HEK293 (cell line): ENCODE results near the gene MAPK11.

Experiments used
- CTCF ChIA-PET: fragments of 350-600 bp; formaldehyde crosslinking; extraction: SDS; loops from one replicate; lab custom pipeline; 2021; ENCODE audit warnings: antibody characterized with exemption; lab: Yijun Ruan, JAX
- POLR2A ChIA-PET: fragments of 300-600 bp; formaldehyde crosslinking; extraction: SDS; loops from one replicate; lab custom pipeline; 2020; ENCODE audit warnings: antibody characterized with exemption, inconsistent platforms; lab: Yijun Ruan, JAX
- H3K27ac ChIP-seq: fragments of 200-500 bp; sonication (Bioruptor generic); 2 replicates; pipeline ENCODE4 v1.5.1; 2014; ENCODE audit warnings: low read depth, low read length, control low read depth, inconsistent platforms; ENCODE audit errors: extremely low read depth
- H3K36me3 ChIP-seq, 2 experiments: fragments of 200-500 bp in 1 of 2; sonication (Bioruptor generic) in 1 of 2; 1 replicate in 1 of 2; 2 replicates in 1 of 2; pipeline ENCODE4 v1.5.1; 2014 to 2017; ENCODE audit warnings: inconsistent platforms in 2 of 2, low read length in 2 of 2; ENCODE audit not compliant: control insufficient read depth in 2 of 2, insufficient read depth in 1 of 2
- H3K4me1 ChIP-seq: fragments of 200-500 bp; sonication (Bioruptor generic); 2 replicates; pipeline ENCODE4 v1.5.1; 2014; ENCODE audit warnings: mild to moderate bottlenecking, low read length, inconsistent platforms; ENCODE audit not compliant: control insufficient read depth, insufficient read depth
- H3K4me3 ChIP-seq: 2 replicates; pipeline ENCODE4 v1.5.1; 2011; ENCODE audit warnings: low read depth, mild to moderate bottlenecking, control low read depth, low read length, moderate library complexity
- H3K9me3 ChIP-seq: fragments of 200-500 bp; sonication (Bioruptor generic); 2 replicates; pipeline ENCODE4 v1.5.1; 2014; ENCODE audit warnings: low read depth, low read length, inconsistent platforms; ENCODE audit not compliant: control insufficient read depth, insufficient read depth
- BCL11A ChIP-seq: fragments of 450-650 bp; formaldehyde crosslinking; IDR thresholded peaks from 2 replicates; pipeline ENCODE4 v1.5.1; 2016; ENCODE audit warnings: low read depth, missing biosample characterization, missing genetic modification characterization
- GLIS1 ChIP-seq: fragments of 450-650 bp; formaldehyde crosslinking; IDR thresholded peaks from 2 replicates; pipeline ENCODE4 v1.5.1; 2016; ENCODE audit warnings: missing biosample characterization, missing genetic modification characterization
- GLIS2 ChIP-seq: fragments of 450-650 bp; formaldehyde crosslinking; IDR thresholded peaks from 2 replicates; pipeline ENCODE4 v1.5.1; 2016; ENCODE audit warnings: missing biosample characterization, missing genetic modification characterization
- HIC1 ChIP-seq: fragments of 450-650 bp; formaldehyde crosslinking; IDR thresholded peaks from 2 replicates; pipeline ENCODE4 v1.5.1; 2016; ENCODE audit warnings: missing biosample characterization, missing genetic modification characterization
- WT1 ChIP-seq: fragments of 450-650 bp; formaldehyde crosslinking; IDR thresholded peaks from 2 replicates; pipeline ENCODE4 v1.5.1; 2016; ENCODE audit warnings: missing biosample characterization, missing genetic modification characterization
- ZBTB26 ChIP-seq: fragments of 450-650 bp; formaldehyde crosslinking; optimal IDR thresholded peaks from 2 replicates; pipeline ENCODE3; 2016; ENCODE audit warnings: missing biosample characterization, mild to moderate bottlenecking, missing genetic modification characterization
- ZNF16 ChIP-seq: fragments of 450-650 bp; formaldehyde crosslinking; IDR thresholded peaks from 2 replicates; pipeline ENCODE4 v1.5.1; 2016; ENCODE audit warnings: low read depth, missing biosample characterization, missing genetic modification characterization
- ZNF174 ChIP-seq: fragments of 450-650 bp; formaldehyde crosslinking; IDR thresholded peaks from 2 replicates; pipeline ENCODE4 v1.5.0; 2017; ENCODE audit warnings: missing biosample characterization, mild to moderate bottlenecking, missing genetic modification characterization
- ZNF510 ChIP-seq: fragments of 450-650 bp; formaldehyde crosslinking; IDR thresholded peaks from 2 replicates; pipeline ENCODE4 v1.5.1; 2018; ENCODE audit warnings: mild to moderate bottlenecking, missing genetic modification characterization, missing biosample characterization; ENCODE audit not compliant: insufficient replicate concordance
- ZNF514 ChIP-seq: fragments of 450-650 bp; formaldehyde crosslinking; IDR thresholded peaks from 2 replicates; pipeline ENCODE4 v1.5.1; 2016; ENCODE audit warnings: missing biosample characterization, missing genetic modification characterization
- ZNF530 ChIP-seq: fragments of 450-650 bp; formaldehyde crosslinking; IDR thresholded peaks from 2 replicates; pipeline ENCODE4 v1.5.1; 2016; ENCODE audit warnings: low read depth, missing biosample characterization, missing genetic modification characterization
- ZNF549 ChIP-seq: fragments of 450-650 bp; IDR thresholded peaks from 2 replicates; pipeline ENCODE4 v1.5.1; 2018; ENCODE audit warnings: missing biosample characterization, missing genetic modification characterization, mild to moderate bottlenecking, inconsistent platforms, moderate library complexity
- TF ChIP-seq, protein P1 (sequence below): fragments of 450-650 bp; formaldehyde crosslinking; IDR thresholded peaks from 2 replicates; pipeline ENCODE4 v1.5.1; 2016; ENCODE audit warnings: missing biosample characterization, missing genetic modification characterization
- TF ChIP-seq, protein P2 (sequence below): fragments of 450-650 bp; formaldehyde crosslinking; IDR thresholded peaks from 2 replicates; pipeline ENCODE4 v1.5.1; 2016; ENCODE audit warnings: missing biosample characterization, missing genetic modification characterization
- TF ChIP-seq, protein P3 (sequence below): fragments of 450-650 bp; formaldehyde crosslinking; IDR thresholded peaks from 2 replicates; pipeline ENCODE4 v1.5.1; 2016; ENCODE audit warnings: missing biosample characterization, missing genetic modification characterization

The MAPK11 gene

GRCh38 chr22:50307890-50308596 is 37.9 kb upstream of the MAPK11 start:
- Histone ChIP-seq H3K36me3 (peaks cover 0 to 22% of the 10 kb centered on the region in 2 experiments; a peak in 1 of 3 replicates), H3K9me3 (no peaks in the 10 kb centered on the region), H3K27ac (peak overlapping the region; percentile 34; the same call in 1 of the 2 replicates), H3K4me1 (peaks cover 21% of the 10 kb centered on the region), H3K4me3 (no peak overlapping the region)
- ChIA-PET POLR2A (interaction anchor here (0.6 to 4.7 kb wide), 16 partner anchors 9 to 346 kb away, joined by 3 to 37 read pairs (median 6); partner anchors contain the start of genes HDAC10, LMF2, NCAPH2 and TUBGCP6), CTCF (interaction anchor here (0.8 to 1.1 kb wide), 3 partner anchors 32 to 66 kb away, joined by 3 to 4 read pairs (median 3); no protein-coding TSS in a partner anchor)
- no peak for TF ChIP-seq ZNF514 (tag by site-specific recombination)
- TF ChIP-seq ZNF174 (tag by site-specific recombination), result no peak
- TF ChIP-seq ZNF16 (tag by site-specific recombination), result no peak
- no peak for TF ChIP-seq ZNF530 (tag by site-specific recombination)
- TF ChIP-seq GLIS2 (tag by site-specific recombination), result peak; percentile 76
- TF ChIP-seq, protein P1, sequence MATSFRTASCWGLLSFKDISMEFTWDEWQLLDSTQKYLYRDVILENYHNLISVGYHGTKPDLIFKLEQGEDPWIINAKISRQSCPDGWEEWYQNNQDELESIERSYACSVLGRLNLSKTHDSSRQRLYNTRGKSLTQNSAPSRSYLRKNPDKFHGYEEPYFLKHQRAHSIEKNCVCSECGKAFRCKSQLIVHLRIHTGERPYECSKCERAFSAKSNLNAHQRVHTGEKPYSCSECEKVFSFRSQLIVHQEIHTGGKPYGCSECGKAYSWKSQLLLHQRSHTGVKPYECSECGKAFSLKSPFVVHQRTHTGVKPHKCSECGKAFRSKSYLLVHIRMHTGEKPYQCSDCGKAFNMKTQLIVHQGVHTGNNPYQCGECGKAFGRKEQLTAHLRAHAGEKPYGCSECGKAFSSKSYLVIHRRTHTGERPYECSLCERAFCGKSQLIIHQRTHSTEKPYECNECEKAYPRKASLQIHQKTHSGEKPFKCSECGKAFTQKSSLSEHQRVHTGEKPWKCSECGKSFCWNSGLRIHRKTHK (tag by site-specific recombination), result no peak
- TF ChIP-seq, protein P2, sequence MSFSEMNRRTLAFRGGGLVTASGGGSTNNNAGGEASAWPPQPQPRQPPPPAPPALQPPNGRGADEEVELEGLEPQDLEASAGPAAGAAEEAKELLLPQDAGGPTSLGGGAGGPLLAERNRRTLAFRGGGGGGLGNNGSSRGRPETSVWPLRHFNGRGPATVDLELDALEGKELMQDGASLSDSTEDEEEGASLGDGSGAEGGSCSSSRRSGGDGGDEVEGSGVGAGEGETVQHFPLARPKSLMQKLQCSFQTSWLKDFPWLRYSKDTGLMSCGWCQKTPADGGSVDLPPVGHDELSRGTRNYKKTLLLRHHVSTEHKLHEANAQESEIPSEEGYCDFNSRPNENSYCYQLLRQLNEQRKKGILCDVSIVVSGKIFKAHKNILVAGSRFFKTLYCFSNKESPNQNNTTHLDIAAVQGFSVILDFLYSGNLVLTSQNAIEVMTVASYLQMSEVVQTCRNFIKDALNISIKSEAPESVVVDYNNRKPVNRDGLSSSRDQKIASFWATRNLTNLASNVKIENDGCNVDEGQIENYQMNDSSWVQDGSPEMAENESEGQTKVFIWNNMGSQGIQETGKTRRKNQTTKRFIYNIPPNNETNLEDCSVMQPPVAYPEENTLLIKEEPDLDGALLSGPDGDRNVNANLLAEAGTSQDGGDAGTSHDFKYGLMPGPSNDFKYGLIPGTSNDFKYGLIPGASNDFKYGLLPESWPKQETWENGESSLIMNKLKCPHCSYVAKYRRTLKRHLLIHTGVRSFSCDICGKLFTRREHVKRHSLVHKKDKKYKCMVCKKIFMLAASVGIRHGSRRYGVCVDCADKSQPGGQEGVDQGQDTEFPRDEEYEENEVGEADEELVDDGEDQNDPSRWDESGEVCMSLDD (tag by site-specific recombination), result peak; percentile 84
- TF ChIP-seq HIC1, result peak; percentile 71
- TF ChIP-seq ZNF510 (tag by site-specific recombination), result no peak
- TF ChIP-seq ZNF549 (tag by site-specific recombination), result no peak
- TF ChIP-seq GLIS1 (tag by site-specific recombination), result peak; percentile 11; the same call in 1 of the 2 replicates
- TF ChIP-seq, protein P3, sequence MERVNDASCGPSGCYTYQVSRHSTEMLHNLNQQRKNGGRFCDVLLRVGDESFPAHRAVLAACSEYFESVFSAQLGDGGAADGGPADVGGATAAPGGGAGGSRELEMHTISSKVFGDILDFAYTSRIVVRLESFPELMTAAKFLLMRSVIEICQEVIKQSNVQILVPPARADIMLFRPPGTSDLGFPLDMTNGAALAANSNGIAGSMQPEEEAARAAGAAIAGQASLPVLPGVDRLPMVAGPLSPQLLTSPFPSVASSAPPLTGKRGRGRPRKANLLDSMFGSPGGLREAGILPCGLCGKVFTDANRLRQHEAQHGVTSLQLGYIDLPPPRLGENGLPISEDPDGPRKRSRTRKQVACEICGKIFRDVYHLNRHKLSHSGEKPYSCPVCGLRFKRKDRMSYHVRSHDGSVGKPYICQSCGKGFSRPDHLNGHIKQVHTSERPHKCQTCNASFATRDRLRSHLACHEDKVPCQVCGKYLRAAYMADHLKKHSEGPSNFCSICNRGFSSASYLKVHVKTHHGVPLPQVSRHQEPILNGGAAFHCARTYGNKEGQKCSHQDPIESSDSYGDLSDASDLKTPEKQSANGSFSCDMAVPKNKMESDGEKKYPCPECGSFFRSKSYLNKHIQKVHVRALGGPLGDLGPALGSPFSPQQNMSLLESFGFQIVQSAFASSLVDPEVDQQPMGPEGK (tag by site-specific recombination), result peak; percentile 61
- TF ChIP-seq WT1, result 0 out of 2 replicates have a peak, but pooled peaks have one; percentile 26
- peak; percentile 55; the same call in 1 of the 2 replicates for TF ChIP-seq BCL11A (tag by site-specific recombination)
- TF ChIP-seq ZBTB26 (tag by site-specific recombination), result no peak
